Loucy (cell line): ENCODE results near the gene GRPEL1.

ENCODE experiments used
- CTCF ChIP-seq: fragments of 200-600 bp; sonication (generic); conservative IDR thresholded peaks from 2 replicates; pipeline ENCODE4 v1.5.1; 2014; ENCODE audit warnings: mild to moderate bottlenecking, antibody characterized with exemption, low read length
- EZH2phosphoT487 ChIP-seq: fragments of 200-600 bp; IDR thresholded peaks from 2 replicates; pipeline ENCODE4 v1.6.1; 2018; ENCODE audit warnings: antibody characterized with exemption, mild to moderate bottlenecking, moderate library complexity, borderline replicate concordance

DNA sequence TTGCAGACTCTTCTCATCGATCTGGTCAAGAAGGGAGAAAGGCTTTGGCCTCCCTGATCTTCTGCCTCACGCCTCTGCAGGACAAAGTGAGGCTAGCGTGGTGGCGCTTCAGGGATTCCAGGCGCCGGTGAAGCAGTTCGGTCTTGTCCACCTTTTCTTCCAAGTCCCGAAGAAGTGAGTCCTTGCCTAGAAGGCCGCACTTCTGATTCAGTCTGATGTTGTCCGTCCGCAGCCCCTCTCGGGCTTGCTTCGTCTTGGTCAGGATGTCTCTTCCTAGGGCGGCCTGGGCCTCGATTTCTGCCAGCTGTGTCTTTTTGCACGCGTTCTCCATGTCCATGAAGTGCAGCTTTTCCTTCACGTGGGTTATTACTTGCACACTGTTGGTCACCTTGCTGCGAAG is 26.6 kb downstream of the GRPEL1 start:
- TF ChIP-seq CTCF (no peak), EZH2phosphoT487 (no peak)
